GM18951 (cell line): ENCODE results near the gene ASB6.

Experiments
- POLR2A ChIP-seq: IDR thresholded peaks from 4 replicates; pipeline ENCODE4 v1.6.1; 2011; ENCODE audit warnings: mild to moderate bottlenecking; ENCODE audit not compliant: insufficient read length, insufficient read depth; ENCODE audit errors: extremely low read depth
- in situ Hi-C: fragments of 300-500 bp; cut with MboI; formaldehyde crosslinking; loops from one replicate; pipeline ENCODE4 v1.12.0; 2022; ENCODE audit warnings: low sequenced_read_pairs, mixed read lengths, inconsistent platforms; ENCODE audit not compliant: unreplicated experiment

The ASB6 gene

GRCh38 chr9:129610473-129611306 is 31.3 kb downstream of the ASB6 start:
- in situ Hi-C loops, result loop anchor here (5.0 to 10.0 kb wide), 2 partner anchors 436 to 478 kb away; partner anchors contain the start of gene IER5L
- TF ChIP-seq POLR2A, result no peak

- TF ChIP-seq POLR2A, result no peak
- in situ Hi-C loops, result loop anchor here (5.0 to 10.0 kb wide), 2 partner anchors 435 to 478 kb away; partner anchors contain the start of gene IER5L
These were observed 31.8 kb downstream of the ASB6 start for GRCh38 chr9:129610213-129610472.

- no peak for TF ChIP-seq POLR2A
- in situ Hi-C loops, result loop anchor here (5.0 to 10.0 kb wide), 2 partner anchors 435 to 477 kb away; partner anchors contain the start of gene IER5L
These were observed 32.3 kb downstream of the ASB6 start for GRCh38 chr9:129609486-129610212.

GRCh38 chr9:129608561-129609481 is 33.1 kb downstream of the ASB6 start:
- in situ Hi-C loops, result no loop called here
- TF ChIP-seq POLR2A, result no peak

GRCh38 chr9:129607027-129607387 is 34.9 kb downstream of the ASB6 start:
- in situ Hi-C loops, result no loop called here
- no peak for TF ChIP-seq POLR2A

GRCh38 chr9:129606161-129607026 is 35.6 kb downstream of the ASB6 start:
- in situ Hi-C loops, result no loop called here
- TF ChIP-seq POLR2A, result no peak

- in situ Hi-C loops, result no loop called here
- no peak for TF ChIP-seq POLR2A
These were observed 37.2 kb downstream of the ASB6 start for GRCh38 chr9:129604766-129605163.

- in situ Hi-C loops, result no loop called here
- TF ChIP-seq POLR2A, result no peak
These were observed 37.7 kb downstream of the ASB6 start for GRCh38 chr9:129604056-129604765.

GRCh38 chr9:129602598-129603415 is 39.1 kb downstream of the ASB6 start:
- in situ Hi-C loops, result no loop called here
- TF ChIP-seq POLR2A, result no peak

GRCh38 chr9:129601082-129601674 is 40.8 kb downstream of the ASB6 start:
- in situ Hi-C loops, result no loop called here

More at GRCh38 chr9:129601082-129601674, 40.8 kb downstream of the ASB6 start:
- TF ChIP-seq POLR2A, result no peak
